Stimulated activated CD4-positive, alpha-beta T cell treated with anti-CD3 and anti-CD28 coated beads, Interleukin-15, amount 100 ng/mL, for 24 hours (primary cell): ENCODE measurements around the gene COL4A2.

ENCODE experiments used
- DNase-seq: peaks from one replicate; pipeline ENCODE4 v3.0.0-alpha.2; 2020

COL4A2 gene

GRCh38 chr13:110463871-110464510, 156.9 kb downstream of the COL4A2 start:
- DNase-seq: no peak

- DNase-seq: no peak
Measured at GRCh38 chr13:110464556-110465333, 157.7 kb downstream of the COL4A2 start.

- DNase-seq: no peak
Measured at GRCh38 chr13:110465696-110466095, 158.6 kb downstream of the COL4A2 start.

GRCh38 chr13:110466266-110466915, 159.3 kb downstream of the COL4A2 start:
- DNase-seq: no peak

GRCh38 chr13:110467516-110468110, 160.5 kb downstream of the COL4A2 start:
- no peak for DNase-seq

- DNase-seq: no peak
Measured at GRCh38 chr13:110468986-110469495, 162.0 kb downstream of the COL4A2 start.

- DNase-seq: no peak
Measured at GRCh38 chr13:110469597-110469996, 162.5 kb downstream of the COL4A2 start.

GRCh38 chr13:110470272-110471009, 163.4 kb downstream of the COL4A2 start:
- no peak for DNase-seq

- no peak for DNase-seq
Measured at GRCh38 chr13:110471156-110471832, 164.2 kb downstream of the COL4A2 start.

GRCh38 chr13:110471833-110472162, 164.7 kb downstream of the COL4A2 start:
- peak; percentile 26 for DNase-seq

- DNase-seq: no peak
Measured at GRCh38 chr13:110472904-110473563, 165.9 kb downstream of the COL4A2 start.

GRCh38 chr13:110474713-110475112, 167.6 kb downstream of the COL4A2 start:
- DNase-seq: no peak

- DNase-seq: no peak
Measured at GRCh38 chr13:110475117-110475516, 168.0 kb downstream of the COL4A2 start.

GRCh38 chr13:110475550-110476219, 168.6 kb downstream of the COL4A2 start:
- no peak for DNase-seq

GRCh38 chr13:110476220-110476617, 169.1 kb downstream of the COL4A2 start:
- DNase-seq: no peak

GRCh38 chr13:110477706-110478245, 170.7 kb downstream of the COL4A2 start:
- no peak for DNase-seq

GRCh38 chr13:110478405-110479214, 171.5 kb downstream of the COL4A2 start:
- DNase-seq: no peak

GRCh38 chr13:110479215-110479545, 172.1 kb downstream of the COL4A2 start:
- no peak for DNase-seq

- DNase-seq: no peak
Measured at GRCh38 chr13:110479648-110480047, 172.6 kb downstream of the COL4A2 start.

- no peak for DNase-seq
Measured at GRCh38 chr13:110480161-110480560, 173.1 kb downstream of the COL4A2 start.
